ENCODE results near the gene SLC51A.
"Not testable (repeated sequence)": the region's sequence is repeated elsewhere in the genome, so short reads cannot be mapped to it uniquely, and the experiment has no call there.

The SLC51A gene

GRCh38 chr3:196216089-196216564 is at the start of gene SLC51A:
Gene SLC51A, plus strand, starts transcription at chr3:196216534. Its CDS starts 179 bp downstream, at chr3:196216713.
- DNase-seq, result no peak

- DNase-seq, result no peak
These were observed 49.6 kb upstream of the SLC51A start for GRCh38 chr3:196166741-196167140.

- DNase-seq, result no peak
These were observed 47.4 kb upstream of the SLC51A start for GRCh38 chr3:196168808-196169391.

GRCh38 chr3:196169836-196170240 is 46.5 kb upstream of the SLC51A start:
- no peak for DNase-seq

GRCh38 chr3:196170296-196170695 is 46.0 kb upstream of the SLC51A start:
- DNase-seq, result not testable (repeated sequence)

- no peak for DNase-seq
These were observed 41.7 kb upstream of the SLC51A start for GRCh38 chr3:196174652-196175051.

- DNase-seq, result no peak
These were observed 41.2 kb upstream of the SLC51A start for GRCh38 chr3:196175116-196175625.

GRCh38 chr3:196175722-196176121 is 40.6 kb upstream of the SLC51A start:
- no peak for DNase-seq

GRCh38 chr3:196177567-196177966 is 38.8 kb upstream of the SLC51A start:
- DNase-seq, result no peak

- no peak for DNase-seq
These were observed 38.4 kb upstream of the SLC51A start for GRCh38 chr3:196177967-196178366.

GRCh38 chr3:196178993-196179379 is 37.3 kb upstream of the SLC51A start:
- DNase-seq, result no peak

- peak; percentile 89 for DNase-seq
These were observed 36.7 kb upstream of the SLC51A start for GRCh38 chr3:196179380-196180308.

GRCh38 chr3:196180346-196180745 is 36.0 kb upstream of the SLC51A start:
- no peak for DNase-seq

- no peak for DNase-seq
These were observed 35.2 kb upstream of the SLC51A start for GRCh38 chr3:196181127-196181546.

- not testable (repeated sequence) for DNase-seq
These were observed 32.2 kb upstream of the SLC51A start for GRCh38 chr3:196184169-196184432.

- no peak for DNase-seq
These were observed 31.5 kb upstream of the SLC51A start for GRCh38 chr3:196184881-196185280.

GRCh38 chr3:196186651-196187573 is 29.4 kb upstream of the SLC51A start:
- DNase-seq, result peak; percentile 44

- DNase-seq, result no peak
These were observed 26.6 kb upstream of the SLC51A start for GRCh38 chr3:196189566-196190347.

- DNase-seq, result peak; percentile 83
These were observed 24.3 kb upstream of the SLC51A start for GRCh38 chr3:196192036-196192523.

- DNase-seq, result no peak
These were observed 23.7 kb upstream of the SLC51A start for GRCh38 chr3:196192524-196193051.

- DNase-seq, result no peak
These were observed 23.1 kb upstream of the SLC51A start for GRCh38 chr3:196193133-196193735.

Data from CD4-positive, alpha-beta T cell treated with Interleukin-10 for 1 hour (primary cell).